Heart right ventricle (tissue), 16 donors: ENCODE measurements around the gene STK38L. TPM values are rescaled to one million over a fixed set of nuclear protein-coding genes. Genes with fewer than 3 reads are reported as not detected.

ENCODE experiments used
- ATAC-seq, 8 donors: fragments of 200-7000 bp; cut with Tn5 transposase; one replicate each; pipeline ENCODE4 v1.9.1; 2020; ENCODE audit warnings: mild to moderate bottlenecking in 8 of 8, moderate library complexity in 8 of 8, moderate number of reproducible peaks in 1 of 8
- DNase-seq, 2 donors: peaks; one replicate each; pipeline ENCODE4 v3.0.0-alpha.2; 2020
- H3K27ac ChIP-seq, 10 donors: fragments of 200-600 bp; sonication (generic) in 2 of 10; one replicate each; pipeline versions ENCODE4 v1.5.0 to v1.8.0; 2020 to 2022; ENCODE audit warnings: mild to moderate bottlenecking in 3 of 10
- H3K27me3 ChIP-seq, 7 donors: fragments of 200-600 bp; one replicate each; pipeline ENCODE4 v1.8.0; 2021 to 2022; ENCODE audit warnings: mild to moderate bottlenecking in 2 of 7
- H3K36me3 ChIP-seq, 9 donors: fragments of 200-600 bp; sonication (generic) in 1 of 9; one replicate each; pipeline versions ENCODE4 v1.5.0 to v1.8.0; 2020 to 2022; ENCODE audit warnings: mild to moderate bottlenecking in 2 of 9
- H3K4me1 ChIP-seq, 9 donors: fragments of 200-600 bp; sonication (generic) in 1 of 9; one replicate each; pipeline versions ENCODE4 v1.5.0 to v1.8.0; 2020 to 2022; ENCODE audit warnings: mild to moderate bottlenecking in 4 of 9
- H3K4me3 ChIP-seq, 10 donors: fragments of 200-600 bp; sonication (generic) in 2 of 10; one replicate each; pipeline versions ENCODE4 v1.5.0 to v1.8.0; 2020 to 2022; ENCODE audit warnings: mild to moderate bottlenecking in 7 of 10, moderate library complexity in 2 of 10
- H3K9me3 ChIP-seq, 11 donors: fragments of 200-600 bp in 10 of 11; sonication (generic) in 2 of 11; one replicate each; pipeline versions ENCODE4 v1.5.0 to v1.8.0; 2013 to 2022; ENCODE audit warnings: mild to moderate bottlenecking in 2 of 11, control low read depth in 1 of 11, moderate library complexity in 1 of 11
- CTCF ChIP-seq, 9 donors: fragments of 200-600 bp; sonication (generic) in 2 of 9; IDR thresholded peaks; one replicate each; pipeline versions ENCODE4 v1.5.0 to v1.8.0; 2021 to 2022; ENCODE audit warnings: antibody characterized with exemption in 9 of 9, mild to moderate bottlenecking in 5 of 9, moderate library complexity in 1 of 9
- WGBS, 2 donors: extraction: QIAGEN DNeasy Blood & Tissue Kit; methylation state at CpG; one replicate each; pipeline ENCODE4 v1.1.7; 2013; ENCODE audit warnings: inconsistent platforms in 1 of 2; 5-methylcytosine and 5-hydroxymethylcytosine counted together
- intact Hi-C, 10 donors: fragments of 100-400 bp; cut with DNase I; formaldehyde crosslinking; loops; one replicate each; pipeline versions ENCODE4 v1.11.1 to v1.14.2; 2022
- long read RNA-seq, 3 donors: library from polyadenylated mRNA; unstranded; transcript quantifications; one replicate each; pipeline ENCODE4 v2.0.0, GENCODE V29; 2020 to 2021
- polyA plus RNA-seq, 2 donors: library from polyadenylated mRNA; stranded (reverse); fragments of 200-250 nt; gene quantifications; one replicate each; pipeline ENCODE4 v1.2.3, GENCODE V29; 2013
- total RNA-seq, 10 donors: library from RNA; stranded (reverse); fragmentation: NEBNext Ultra II Directional in 3 of 10; extraction: Animal tissue kit (Norgen Biotek cat#: 25700) in 3 of 10; gene quantifications; one replicate each; pipeline versions ENCODE4 v1.2.1 to v1.2.4, GENCODE V29; 2021 to 2023
- donor health status: Arrhythmogenic right ventricular cardiomyopathy.
- donor health status: ischemic (EF 13 %, LVEDD 7.1; RV severe dilation, severe dysfunction).
- donor health status: healthy with polysubstance abuse.
- donor health status: DM: no; HTN: yes; CAD: no.
- donor health status: DM: no; HTN: no; CAD: no.
- donor health status: ischemic (EF 25% LVEDD 6.9; RV normal size, moderate dysfunction).
- donor health status: ischemic (EF 25% LVEDD 5.7; RV mildly dilated, moderate dysfunction).
- donor health status: healthy.
- donor health status: DM: yes; HTN: yes; CAD: no.
- donor health status: Ischemic cardiomyopathy.
- donor health status: ischemic (EF 35%, LVEDD 5.7; RV mildly dilated, moderate dysfunction).
- donor health status: nonischemic (EF 11% LVEDD 7.7; RV severe dilation, severe dysfunction).
- donor health status: DM: yes; HTN: yes; CAD: no.
- donor health status: PGD.
- donor health status: ischemic (EF 29% LVEDD 5.4; RV normal size, mild dysfunction).
- donor health status: nonischemic (EF 23%, LVEDD 6.1; RV moderate dilation, normal function).

The STK38L gene
- total RNA-seq (100 to 1,000 TPM in 5 of 10 donors, 10 to 100 TPM in 5; 40.7 to 165 (median 104) TPM), polyA plus RNA-seq (10 to 100 TPM in 1 of 2 donors, 1 to 10 TPM in 1; 9.5 to 23.5 TPM)
- long read RNA-seq, donor 1, full-length matches to known transcripts, result 37 of 62 reads
- long read RNA-seq, donor 1, partial matches to known transcripts, result 8 of 62 reads
- long read RNA-seq, donor 1, other reads (novel, unspliced or antisense), result 17 of 62 reads
- long read RNA-seq, donor 2, full-length matches to known transcripts, result 49 of 80 reads
- long read RNA-seq, donor 2, partial matches to known transcripts, result 6 of 80 reads
- long read RNA-seq, donor 2, other reads (novel, unspliced or antisense), result 25 of 80 reads
- long read RNA-seq, donor 3, full-length matches to known transcripts, result 55 of 97 reads
- long read RNA-seq, donor 3, partial matches to known transcripts, result 11 of 97 reads
- long read RNA-seq, donor 3, other reads (novel, unspliced or antisense), result 31 of 97 reads

DNA sequence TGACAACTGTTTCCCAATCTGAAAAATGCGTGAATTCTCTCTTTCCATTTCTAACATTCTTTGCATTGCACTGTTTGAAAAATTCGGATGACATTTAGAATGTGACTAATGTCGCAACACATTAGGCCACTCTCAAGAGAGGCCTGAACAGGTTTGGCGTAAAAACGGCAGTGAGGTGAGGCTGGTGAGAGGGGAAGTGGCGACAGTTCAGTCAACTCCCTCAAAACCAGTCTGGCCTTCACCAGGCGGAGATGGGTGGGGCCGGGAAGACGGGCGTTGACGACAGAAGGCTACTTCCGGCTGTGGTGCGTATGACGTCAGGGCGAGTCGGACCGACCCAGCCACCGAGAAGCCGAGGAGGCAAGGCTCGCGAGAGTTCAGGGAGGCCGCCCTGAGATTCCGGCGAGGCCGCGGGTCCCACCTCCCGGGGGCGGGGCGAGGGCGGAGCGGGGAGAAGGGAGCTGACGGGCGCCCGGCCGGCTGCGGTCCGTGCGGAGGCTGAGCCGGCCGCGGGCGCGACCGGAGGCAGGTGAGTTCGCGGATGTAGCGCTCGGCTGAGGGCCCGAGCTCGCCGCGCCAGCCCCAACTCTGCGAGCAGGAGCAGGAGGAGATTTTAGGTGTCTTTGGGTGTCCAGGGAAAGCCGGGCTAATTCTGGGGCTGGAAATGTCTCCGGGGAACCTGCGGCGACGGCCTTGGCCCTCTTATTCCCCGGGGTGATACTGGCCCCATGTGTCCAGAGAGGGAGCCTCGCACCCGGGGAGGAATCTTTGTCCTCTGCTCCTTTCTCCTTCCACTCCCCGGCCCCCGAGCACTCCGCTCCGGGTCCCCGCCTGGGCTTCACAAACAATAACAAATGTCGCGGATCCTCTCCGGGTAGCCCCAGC is at the start of gene STK38L:
Gene STK38L, plus strand, starts transcription at position 483 of the 885 bp plus-strand sequence. CDS start 53,435 bp downstream, outside the sequence.
- Histone ChIP-seq H3K27ac (peak within 1 kb of the TSS; percentile 73 to 95 (median 92)), H3K4me1 (peaks cover 0 to 39% (median 33%) of the 10 kb centered on the region in 9 donors), H3K4me3 (peak within 1 kb of the TSS; percentile 62 to 94 (median 81)), H3K36me3 (no peaks in the 10 kb centered on the region), H3K27me3 (no peaks in the 10 kb centered on the region), H3K9me3 (no peaks in the 10 kb centered on the region)
- TF ChIP-seq CTCF (IDR thresholded peaks at IDR 0.05), result peak in 8 of 9 donors; percentile 8 to 49 (median 34)
- intact Hi-C loops, result loop anchor here in 6 of 10 donors (2.0 to 10.0 kb wide), 8 partner anchors 29 to 309 kb away; partner anchors contain the start of genes TM7SF3 (in 2 of the 6), FGFR1OP2 (in 1 of the 6), INTS13 (in 1 of the 6) and MED21 (in 1 of the 6)
- 6% methylated on average over 66 to 69 of the region's 69 CpGs for WGBS, 2 donors
- ATAC-seq, result peak; percentile 98 to 100 (median 98)
- DNase-seq, result peak; percentile 98

DNA sequence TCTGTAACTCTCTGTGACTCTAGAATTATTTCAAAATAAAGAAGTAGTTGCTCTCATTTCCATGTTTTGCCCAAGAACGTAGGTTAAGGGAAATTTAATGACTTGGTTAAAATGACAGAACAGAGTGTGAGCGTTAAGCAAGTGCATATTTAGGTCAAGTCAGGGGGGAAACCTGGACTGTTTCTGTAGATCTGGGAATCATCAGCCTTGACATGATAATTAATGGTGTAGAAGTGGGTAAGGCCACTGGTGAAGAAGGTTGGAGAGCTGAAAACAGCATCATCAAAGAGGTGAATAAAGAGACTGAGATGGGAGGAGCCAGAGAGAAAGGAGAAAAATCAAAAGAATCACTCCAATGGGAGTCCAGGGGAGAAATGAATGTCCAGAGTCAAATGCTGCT is 49.4 kb upstream of the STK38L start:
- no peaks in the 10 kb centered on the region for H3K27me3 ChIP-seq
- TF ChIP-seq CTCF (IDR thresholded peaks at IDR 0.05), result no peak
- ATAC-seq, result no peak
- H3K4me3 ChIP-seq, result no peak overlapping the region
- 75 to 79% methylated on average over 2 of the region's 2 CpGs for WGBS, 2 donors
- H3K9me3 ChIP-seq, result no peaks in the 10 kb centered on the region
- no peak for DNase-seq
- H3K36me3 ChIP-seq, result no peaks in the 10 kb centered on the region
- peak overlapping the region; percentile 17 to 87 (median 76) for H3K27ac ChIP-seq
- H3K4me1 ChIP-seq, result peaks cover 2 to 58% (median 27%) of the 10 kb centered on the region in 9 donors
- intact Hi-C loops, result loop anchor here in 2 of 10 donors (5.0 kb wide), 1 partner anchor 48 kb away; the partner anchor contains the start of gene STK38L (in 2 of the 2)

- TF ChIP-seq CTCF (IDR thresholded peaks at IDR 0.05), result no peak
- Histone ChIP-seq H3K4me3 (no peak overlapping the region), H3K27me3 (no peaks in the 10 kb centered on the region), H3K9me3 (no peaks in the 10 kb centered on the region), H3K36me3 (no peaks in the 10 kb centered on the region), H3K27ac (peak overlapping the region in 4 of 10 donors; percentile 23 to 65 (median 54)), H3K4me1 (peaks cover 0 to 47% (median 18%) of the 10 kb centered on the region in 9 donors)
- no peak for DNase-seq
- WGBS, 2 donors, result 72% methylated on average over 3 of the region's 3 CpGs
- peak in 5 of 8 donors; percentile 5 to 63 (median 38) for ATAC-seq
- intact Hi-C loops, result no loop called here
Observed at GRCh38 chr12:27198036-27198435, 46.0 kb upstream of the STK38L start.
